ENCODE results near the gene ADAM8.

Gene ADAM8

DNA sequence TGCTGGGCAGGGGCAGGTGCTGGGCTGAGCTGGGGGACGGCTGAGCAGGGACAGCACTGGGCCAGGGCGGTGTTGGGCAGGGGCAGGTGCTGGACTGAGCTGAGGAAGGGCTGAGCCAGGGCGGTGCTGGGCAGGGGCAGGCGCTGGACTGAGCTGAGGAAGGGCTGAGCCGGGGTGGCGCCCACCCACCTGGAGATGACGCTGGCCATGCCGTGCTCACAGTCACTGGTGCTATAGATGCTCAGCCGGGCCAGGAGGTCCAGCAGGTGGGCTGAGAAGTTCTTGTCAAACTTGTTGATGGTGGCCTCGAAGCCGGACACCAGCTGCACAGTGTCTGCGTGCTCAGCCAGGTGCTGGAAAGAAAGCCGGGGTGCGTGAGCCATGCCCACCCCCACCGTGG lies 4.4 kb upstream of the ADAM8 start:
- no peak for DNase-seq

DNA sequence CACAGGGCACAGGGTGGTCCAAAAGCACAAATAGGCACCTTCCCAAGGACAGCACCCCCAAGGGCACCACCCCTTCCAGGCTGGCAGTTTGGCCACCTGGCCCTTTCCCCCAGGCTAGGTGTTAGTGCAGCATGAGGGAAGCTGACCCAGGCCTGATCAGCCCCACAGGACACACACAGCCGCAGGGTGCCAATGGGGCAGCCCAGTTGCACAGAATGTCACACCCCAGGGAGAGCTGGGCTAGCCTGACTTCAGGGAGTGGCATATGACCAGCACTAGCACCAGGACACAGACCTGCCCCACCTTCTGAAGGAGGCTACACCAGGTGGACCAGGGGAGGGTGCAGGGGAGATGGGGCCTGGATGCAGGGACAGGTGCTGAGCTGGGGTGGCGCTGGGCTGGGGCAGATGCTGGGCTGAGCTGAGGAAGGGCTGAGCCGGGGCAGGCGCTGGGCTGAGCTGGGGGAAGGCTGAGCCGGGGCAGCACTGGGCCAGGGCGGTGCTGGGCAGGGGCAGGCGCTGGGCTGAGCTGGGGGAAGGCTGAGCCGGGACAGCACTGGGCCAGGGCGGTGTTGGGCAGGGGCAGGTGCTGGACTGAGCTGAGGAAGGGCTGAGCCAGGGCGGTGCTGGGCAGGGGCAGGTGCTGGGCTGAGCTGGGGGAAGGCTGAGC lies 3.9 kb upstream of the ADAM8 start:
- no peak for DNase-seq

DNA sequence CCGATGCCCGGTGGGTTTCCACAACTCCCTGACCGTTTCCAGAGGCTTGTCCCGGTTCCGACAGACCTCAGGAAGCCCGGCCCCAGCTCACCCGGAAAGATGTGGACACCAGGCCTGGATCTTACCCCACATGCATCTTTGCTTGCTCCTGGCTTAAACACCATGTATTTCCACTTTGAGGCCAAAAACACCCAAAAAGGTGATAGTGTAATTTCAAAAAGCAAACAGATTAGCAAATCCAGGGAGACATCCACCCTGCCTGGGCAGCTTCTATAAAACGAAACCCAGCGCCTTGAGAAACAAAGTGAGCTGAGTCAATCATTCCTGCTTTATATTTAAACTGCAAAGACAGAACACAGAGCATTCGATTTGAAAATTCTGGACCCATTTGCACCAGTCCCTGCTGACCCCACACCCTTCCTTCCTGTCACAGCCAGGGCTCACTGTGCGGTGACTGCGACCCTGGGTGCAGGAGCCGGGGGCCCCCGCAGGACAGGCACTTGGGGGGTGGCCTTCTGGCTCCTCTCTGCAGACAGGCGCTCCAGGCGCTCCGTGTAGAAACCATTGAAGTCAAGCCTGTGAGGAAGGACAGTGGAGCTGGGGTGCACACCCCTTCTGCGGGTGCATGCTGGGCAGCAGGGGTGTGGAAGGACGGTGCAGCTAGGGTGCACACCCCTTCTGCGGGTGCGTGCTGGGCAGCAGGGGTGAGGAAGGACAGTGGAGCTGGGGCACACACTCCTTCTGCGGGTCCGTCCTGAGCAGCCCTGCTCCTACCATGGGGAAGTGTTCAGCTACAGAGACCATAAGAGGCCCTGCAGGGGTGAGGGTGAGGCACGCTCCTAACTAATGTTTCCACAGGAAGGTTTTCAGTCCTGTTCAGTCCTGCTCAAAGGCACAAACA lies 2.9 kb upstream of the ADAM8 start:
- no peak for DNase-seq

DNA sequence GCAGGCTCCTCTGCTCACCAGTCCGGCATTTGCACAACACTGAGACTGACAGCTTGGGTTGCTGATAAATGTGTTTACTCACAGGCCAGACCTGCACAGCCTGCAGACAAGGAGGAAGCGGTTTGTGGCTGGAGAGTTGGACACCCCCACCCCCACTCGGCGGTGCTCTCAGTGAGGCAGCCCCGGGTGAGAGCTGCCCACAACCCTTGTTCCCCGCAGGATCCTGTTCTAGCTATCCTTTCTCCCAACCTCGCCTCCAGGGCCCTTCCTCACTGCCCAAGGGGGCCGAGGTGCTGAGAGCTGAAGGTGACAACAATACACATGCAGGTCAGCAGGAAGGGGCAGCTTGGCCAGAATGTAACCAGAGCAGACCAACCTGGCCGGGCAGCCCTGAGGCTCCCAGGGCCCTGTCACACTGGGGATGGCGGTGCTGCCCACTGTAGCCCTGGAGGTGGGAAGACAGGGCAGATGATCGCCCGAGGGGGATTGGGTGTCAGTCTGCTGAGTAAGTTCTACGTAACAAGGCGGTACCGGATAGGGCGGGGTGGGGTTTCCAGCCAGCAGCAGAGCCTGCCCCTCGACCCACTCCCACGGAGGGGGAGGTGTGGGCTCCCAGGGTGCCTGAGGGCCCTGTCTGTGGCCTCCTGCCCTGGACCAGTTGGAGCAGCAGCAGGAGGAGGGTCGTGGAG lies 2.1 kb upstream of the ADAM8 start:
- DNase-seq = no peak

DNA sequence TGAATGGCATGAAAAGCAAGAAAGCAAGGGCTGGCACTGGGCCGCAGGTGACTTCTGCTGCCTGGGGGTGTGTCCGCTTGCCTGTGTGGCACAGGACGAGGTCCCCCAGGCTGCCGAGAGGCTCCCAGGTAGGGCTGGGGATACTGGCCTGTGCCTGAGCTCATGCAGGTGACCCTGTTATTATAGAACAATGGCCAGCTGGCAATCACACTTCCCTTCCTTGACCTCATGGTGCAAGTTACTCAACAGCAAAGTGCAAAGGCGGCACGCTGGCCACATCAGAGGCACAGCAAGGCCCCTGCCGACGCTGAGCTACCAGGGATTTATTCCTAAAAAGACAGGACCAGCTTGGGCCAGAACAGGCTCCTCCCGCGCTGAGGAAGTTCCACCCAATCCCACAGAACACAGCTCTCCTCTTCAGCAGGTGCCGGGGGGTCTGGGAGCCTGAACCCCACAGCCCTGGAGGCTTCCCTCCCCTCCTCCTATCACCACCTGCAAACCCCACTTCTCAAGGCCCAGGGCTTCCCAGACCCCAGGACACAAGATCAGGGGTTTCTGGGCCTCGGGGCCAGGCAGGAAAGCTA lies 1.4 kb upstream of the ADAM8 start:
- DNase-seq = no peak

DNA sequence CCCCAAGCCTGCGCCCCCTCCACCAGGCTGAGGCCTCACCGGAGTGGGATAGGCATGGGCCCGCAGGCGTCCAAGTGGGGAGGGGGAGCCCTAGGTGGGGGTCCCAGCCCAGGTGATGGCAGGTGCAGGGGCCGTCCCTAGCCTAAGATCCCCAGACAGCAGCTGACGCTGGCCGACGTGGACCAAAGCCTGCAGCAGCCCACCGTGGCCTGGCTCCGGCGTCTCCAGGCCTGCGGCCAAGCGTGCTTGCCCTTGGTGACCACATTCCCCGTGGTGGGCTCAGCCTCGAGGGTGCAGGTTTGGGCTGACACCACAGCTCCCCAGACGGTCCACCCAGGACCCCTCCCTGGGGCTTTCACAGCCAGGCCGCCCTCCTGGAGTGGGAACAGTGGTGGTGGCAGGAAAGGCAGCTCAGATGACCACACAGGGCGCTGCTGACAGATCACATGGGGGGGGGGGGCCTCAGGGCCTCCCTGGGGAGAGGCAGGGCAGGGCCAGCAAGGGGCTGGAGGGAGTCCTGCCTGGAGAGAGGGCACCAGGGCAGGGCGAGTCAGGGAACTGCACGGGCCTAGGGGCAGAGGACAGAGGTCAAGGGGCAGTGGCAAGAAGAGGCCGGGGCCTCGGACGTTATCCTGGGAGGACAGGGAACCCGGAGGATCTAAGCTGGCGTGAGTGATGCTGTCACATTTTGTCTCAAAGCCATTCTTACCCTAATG lies 767 bp upstream of the ADAM8 start:
- no peak for DNase-seq

DNA sequence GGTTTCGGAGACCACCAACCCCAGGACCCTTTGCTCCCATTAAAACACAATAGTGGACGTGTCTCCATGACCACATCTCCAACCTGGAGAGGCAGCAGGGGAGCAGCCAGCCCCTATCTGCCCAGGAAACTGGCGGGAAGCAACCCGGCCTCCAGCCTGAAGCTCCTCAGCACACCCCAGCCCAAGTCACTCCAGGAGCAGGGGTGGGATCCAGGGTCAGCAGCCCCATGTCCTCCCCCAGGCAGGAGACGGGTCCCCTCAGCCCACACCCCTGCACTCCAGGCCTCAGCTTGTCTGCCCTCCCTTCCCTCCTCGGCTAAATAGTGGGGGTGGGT lies 601 bp downstream of the ADAM8 start:
- no peak for DNase-seq

DNA sequence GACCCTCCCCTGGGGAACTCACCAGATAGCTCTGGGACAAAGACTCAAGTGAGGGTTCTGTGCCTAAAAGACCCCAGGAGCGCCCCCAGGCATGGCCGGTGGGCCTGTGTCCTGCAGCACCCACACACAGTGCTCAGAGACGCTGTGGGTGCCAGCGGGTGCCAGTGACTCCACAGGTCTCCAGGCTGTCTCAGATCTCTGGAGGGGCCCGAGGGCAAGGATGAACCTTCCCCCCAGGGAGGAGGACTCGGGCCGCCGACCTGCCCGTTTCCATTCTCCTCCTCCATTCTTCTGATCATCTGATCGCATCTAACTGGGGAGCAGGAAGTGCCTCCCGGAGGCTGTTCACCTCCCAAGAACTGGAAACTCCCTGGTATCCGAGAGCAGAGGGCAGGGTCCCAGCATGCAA lies 980 bp downstream of the ADAM8 start:
- no peak for DNase-seq

DNA sequence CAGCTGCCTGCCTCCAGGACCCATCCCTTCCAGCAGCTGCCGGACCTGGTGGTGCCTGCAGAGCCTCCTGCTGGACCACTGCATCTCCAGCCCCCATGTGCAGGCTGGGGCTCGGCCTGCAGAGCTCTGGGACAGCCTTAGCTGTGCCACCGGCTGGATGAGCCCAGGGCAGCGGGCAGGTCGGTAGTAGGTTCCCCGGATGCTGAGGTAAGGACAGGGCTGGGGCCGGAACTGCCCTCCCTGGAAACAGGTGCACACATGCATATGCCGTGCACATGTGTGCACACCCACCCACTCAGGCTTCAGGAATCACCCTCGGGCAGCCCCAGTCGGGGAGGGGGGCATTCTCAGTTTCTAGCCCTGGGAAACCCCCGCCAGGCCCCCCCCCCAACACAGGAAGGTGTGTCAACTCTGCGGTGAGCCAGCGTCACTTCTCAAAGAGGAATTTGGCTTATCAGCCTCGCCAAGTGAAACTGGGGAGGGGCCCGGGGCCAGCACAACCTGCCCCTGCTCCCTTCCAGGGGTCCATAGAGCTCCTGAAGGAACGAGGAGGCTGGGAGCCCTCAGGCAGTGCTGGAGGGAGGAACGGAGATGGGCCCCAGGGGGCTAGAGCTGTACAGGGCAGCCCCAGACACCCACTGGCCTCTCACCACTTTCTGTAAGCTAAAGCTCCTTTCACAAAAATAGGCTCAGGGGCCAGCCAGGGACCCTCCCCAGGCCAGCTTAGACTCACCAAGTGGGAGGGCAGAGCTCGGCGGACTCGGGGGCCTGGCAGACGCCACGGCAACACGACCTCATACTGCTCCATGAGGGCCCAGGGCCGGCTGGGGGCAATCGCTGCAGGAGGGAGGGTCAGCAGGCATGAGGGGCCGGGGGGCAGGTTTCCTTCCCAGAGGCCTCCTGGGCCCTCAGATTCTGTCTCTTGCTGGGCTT lies 1.7 kb downstream of the ADAM8 start:
- peak; percentile 87 for DNase-seq

DNA sequence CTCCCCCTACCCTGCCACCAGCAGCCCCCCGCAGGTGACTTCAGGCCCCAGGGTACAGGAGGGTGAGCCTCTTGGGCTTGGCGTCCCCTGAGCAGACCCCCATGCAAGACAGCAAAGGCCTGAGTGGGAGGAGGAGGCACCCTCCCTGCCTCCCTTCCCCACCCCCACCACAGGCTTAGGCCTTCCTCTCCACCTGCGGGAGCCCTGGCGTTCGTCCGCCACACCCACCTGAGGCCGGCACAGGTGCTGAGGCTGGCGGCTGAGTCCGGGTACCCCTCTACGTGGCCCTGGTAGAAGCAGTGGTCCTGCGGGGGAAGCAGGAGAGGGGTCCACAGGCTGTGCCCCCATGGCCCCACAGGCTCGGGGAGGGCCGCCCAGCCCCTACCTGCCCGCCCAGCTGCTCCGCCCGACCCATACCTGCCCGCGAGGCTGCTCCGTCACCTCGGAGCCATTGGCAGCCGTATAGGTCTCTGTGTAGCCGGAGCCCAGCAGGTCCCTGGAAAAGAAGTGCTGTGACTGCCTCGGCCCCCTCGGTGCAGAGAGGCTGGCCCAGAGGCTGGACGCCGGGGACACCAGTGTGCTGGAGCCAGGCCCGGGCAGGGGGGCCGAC lies 3.0 kb downstream of the ADAM8 start:
- no peak for DNase-seq

DNA sequence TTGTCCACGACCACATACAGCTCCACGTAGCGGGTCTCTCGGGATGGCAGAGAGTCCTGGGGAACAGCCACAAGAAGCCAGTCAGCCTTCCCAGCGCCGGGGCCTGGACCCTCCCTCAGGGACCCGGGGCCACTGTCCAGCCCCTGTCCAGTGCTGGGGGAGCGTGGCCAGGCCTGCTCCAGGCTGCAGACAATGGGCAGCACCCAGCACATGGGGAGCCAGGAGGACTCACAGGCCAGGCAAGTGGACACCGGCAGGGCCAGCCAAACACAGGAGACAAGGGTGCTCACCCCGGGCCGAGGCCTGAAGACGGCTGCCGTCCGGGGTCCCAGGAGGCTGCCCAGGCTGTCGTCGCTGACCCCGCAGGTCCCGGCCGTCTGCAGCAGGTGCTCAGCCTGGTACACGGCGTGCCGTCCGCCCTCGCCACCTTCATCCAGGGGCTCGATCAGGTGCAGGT lies 3.7 kb downstream of the ADAM8 start:
- DNase-seq = no peak

DNA sequence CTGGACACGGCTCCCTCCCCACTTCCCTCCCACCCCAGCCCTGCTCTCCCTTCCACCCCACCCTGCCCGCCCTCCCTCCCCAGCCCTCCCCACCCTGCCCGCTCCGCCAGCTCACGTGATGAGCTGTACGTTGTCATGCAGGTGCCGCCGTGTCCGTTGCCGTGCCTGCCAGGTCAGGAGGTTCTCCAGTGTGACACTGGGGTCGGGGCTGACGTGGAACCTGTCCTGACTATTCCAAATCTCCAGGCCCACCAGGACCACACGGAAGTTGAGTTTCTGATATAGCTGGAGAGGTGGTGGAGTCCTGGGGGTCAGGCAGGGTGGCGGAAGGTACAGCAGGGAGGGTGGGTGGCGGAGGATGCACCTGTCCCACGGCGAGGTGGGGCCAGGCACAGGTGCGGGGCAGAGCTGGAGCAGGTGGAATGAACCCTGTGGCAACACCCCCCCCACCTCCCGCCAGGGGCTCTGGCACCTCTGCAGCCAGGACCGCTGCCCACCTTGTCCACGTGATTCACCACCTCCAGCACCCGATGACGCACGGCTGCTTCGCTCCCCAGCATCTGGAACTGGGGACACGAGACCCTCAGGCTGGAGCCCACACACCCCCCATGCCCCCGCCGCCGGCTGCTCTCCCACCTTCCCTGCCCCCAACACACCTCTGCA lies 4.2 kb downstream of the ADAM8 start:
- DNase-seq = no peak

DNA sequence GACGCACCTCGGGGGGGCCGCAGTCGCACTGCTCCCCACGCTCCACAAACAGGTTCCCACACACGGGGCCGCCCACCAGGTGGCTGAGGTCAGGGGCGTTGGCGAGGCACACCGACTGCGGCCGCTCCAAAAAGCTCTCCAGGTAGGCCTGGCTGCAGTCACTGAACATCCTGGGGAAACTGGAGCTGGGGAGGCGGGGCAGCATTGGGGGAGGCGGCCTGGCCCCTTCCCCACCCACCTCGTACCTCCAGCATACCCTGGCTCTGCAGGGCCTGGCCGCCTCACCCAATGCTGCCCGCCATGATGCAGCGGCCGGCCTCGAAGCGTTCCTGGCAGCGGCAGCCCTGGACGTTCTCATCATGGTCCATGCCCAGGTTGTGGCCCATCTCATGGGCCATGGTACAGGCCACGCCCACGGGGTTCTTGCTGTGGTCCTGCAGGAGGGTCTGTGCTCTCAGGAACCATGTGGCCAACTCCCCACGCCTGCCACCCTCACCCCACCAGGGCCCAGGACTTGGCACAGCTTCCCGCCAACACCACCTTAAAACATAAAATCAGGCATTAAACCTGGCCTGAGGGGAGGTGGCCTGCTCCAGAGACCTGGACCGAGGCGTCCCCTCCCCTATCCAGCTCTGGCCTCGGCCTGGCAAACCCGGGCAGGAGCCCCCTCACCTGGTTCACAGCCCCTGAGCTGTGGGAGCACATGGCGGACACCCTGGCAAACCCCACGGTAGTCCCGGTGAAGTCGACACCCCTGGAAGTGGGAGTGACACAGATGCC lies 5.0 kb downstream of the ADAM8 start:
- no peak for DNase-seq

DNA sequence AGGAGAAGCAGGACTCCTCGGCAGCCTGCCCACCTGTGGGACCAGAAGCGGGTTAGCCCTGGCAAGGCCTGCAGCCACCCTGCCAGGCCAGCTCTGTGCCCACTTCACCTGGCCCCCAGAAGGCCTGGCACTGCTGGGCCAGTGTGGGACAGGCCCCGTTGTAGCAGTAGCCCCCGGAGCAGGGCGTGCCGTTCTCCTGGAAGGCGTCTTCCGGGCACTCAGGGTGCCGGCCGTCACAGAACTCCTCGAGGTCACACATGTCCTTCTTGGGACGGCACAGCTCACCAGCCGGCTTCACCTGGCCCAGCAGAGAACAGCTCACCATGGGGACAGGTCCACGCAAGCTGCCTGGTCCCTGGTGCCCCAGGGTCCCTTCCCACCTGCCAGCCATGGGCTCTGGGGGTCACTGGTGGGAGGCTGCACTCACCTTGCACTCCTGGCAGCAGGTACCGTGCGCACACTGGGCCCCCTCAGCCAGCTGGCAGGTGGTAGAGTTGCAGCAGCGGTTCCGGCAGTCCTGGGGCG lies 5.8 kb downstream of the ADAM8 start:
- no peak for DNase-seq

DNA sequence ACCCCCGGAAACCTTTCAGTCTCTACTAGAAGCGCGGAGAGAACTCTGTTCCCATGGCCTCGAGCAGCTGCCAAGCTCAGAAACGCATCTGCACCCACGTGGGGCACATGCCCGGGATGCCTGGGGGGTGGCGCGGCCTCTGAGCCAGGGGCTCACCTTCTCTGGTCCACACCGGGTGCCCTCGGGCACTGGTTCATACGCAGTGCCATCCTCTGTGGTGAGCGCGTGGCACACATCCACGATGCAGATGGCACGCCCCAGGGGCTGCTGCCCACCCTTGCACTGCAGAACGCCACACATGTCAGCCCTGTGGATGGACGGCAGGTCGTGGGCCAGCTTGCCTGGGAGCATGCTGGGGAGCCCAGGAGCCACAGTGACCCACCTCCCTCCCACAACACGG lies 6.5 kb downstream of the ADAM8 start:
- no peak for DNase-seq

DNA sequence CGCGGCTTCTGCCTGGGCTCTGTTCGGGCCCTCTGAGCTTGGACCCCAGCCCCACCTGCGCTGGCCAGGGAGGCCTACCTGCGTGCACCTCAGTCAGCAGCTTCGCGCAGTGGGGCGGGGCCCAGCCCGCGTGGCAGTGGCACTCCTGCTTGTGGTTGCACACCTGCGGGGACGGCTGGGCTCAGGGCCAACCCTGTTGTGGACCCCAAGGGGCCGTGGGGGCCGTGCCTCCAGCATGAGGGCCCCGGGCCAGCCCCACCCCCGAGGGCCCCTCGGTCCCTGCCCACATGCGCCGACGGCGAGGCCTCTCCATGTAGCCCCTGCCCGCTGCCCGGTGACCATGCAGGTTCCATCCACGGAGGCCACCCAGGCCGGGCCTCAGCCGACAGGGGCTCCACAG lies 7.3 kb downstream of the ADAM8 start:
- no peak for DNase-seq

DNA sequence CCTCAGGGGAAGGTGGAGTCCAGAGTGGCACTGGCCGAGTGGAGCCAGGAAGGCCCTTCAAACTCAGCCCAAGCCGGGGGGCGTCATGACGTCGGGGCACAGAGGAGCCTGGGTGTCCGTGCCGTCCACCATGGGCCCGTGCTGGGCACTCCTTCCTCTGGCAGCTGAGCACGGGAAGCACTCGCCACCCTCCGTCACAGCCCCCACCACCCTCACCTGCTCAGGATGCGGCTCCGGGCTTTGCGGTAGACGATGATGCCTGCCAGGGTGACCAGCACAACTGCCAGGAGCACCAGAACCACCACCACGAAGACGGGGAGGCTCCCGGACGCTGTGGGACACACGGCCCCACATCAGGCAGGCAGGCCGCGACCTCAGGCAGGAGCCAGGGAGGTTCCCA lies 8.1 kb downstream of the ADAM8 start:
- DNase-seq = no peak

DNA sequence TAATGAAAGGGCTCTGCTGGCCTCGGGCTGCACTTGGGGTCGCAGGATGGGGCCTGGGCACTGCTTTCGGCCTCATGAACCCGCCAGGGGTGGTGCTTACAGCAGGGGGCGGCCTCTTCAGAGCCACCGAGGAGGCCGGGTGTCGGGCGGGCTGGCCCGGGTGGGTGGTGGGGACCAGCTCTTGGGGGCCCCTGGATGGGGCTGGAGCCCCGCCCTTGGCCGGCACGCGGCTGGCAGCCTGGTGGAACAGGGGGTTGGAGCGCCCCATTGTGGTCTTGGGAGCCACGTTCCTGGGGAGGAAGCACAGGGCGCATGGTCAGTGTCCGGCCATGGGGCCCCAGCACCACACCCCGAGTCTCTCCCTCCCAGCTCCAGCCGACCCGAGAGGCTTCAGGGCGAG lies 8.8 kb downstream of the ADAM8 start:
- DNase-seq = no peak

DNA sequence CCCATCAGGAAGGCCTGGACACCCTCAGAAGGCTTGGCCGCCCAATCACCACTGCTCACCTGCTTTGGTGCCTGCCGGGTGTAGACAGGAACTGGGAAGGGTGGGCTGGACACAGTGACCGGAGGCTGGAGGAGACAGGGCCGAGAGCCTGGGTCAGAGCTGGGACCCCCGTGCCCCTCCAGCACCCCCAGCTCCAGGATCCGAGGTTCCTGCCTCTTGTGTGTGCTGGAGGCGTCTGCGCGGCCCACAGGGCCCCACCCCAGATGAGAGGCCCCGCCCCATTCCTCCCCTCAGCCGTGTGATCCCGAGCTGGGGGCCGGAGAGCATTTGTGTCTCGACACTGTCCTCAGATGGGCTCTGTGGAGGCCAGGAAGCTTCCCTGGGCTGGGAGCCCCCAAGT lies 9.4 kb downstream of the ADAM8 start:
- DNase-seq = no peak

Data from activated CD8-positive, alpha-beta memory T cell treated with anti-CD3 and anti-CD28 coated beads, Interleukin-2, amount 50 U/mL, for 48 hours (primary cell).